ENCODE data around the gene FOXO6. TPM values are rescaled to one million over a fixed set of nuclear protein-coding genes. Genes with fewer than 3 reads are reported as not detected.

FOXO6 gene
- total RNA-seq (1 to 10 TPM in 8 of 10 donors, under 1 TPM in 2; 0.30 to 2.6 (median 1.4) TPM), polyA plus RNA-seq (under 1 TPM; 0.77 to 0.95 TPM)
- long read RNA-seq, donor 1, result 0 reads
- long read RNA-seq, donor 2, partial matches to known transcripts, result 0 of 3 reads
- long read RNA-seq, donor 2, other reads (novel, unspliced or antisense), result 3 of 3 reads
- long read RNA-seq, donor 3, result 0 reads

GRCh38 chr1:41360786-41361494, at the start of gene FOXO6:
Gene FOXO6 (plus strand): TSS chr1:41361434.
- intact Hi-C loops (cut with DNase I), result loop anchor here in 5 of 10 donors (5.0 to 10.0 kb wide), 3 partner anchors 54 to 71 kb away; no protein-coding TSS in a partner anchor
- Histone ChIP-seq H3K9me3 (no peaks in the 10 kb centered on the region), H3K36me3 (no peaks in the 10 kb centered on the region), H3K27me3 (peaks cover 0 to 55% (median 18%) of the 10 kb centered on the region in 7 donors), H3K4me1 (peaks cover 19 to 72% (median 41%) of the 10 kb centered on the region in 9 donors), H3K4me3 (peak within 1 kb of the TSS; percentile 52 to 82 (median 64)), H3K27ac (peak within 1 kb of the TSS in 6 of 10 donors; percentile 40 to 69 (median 57))
- DNase-seq (peak; percentile 98), ATAC-seq (peak; percentile 90 to 98 (median 95))
- WGBS, 2 donors, result 3% methylated on average over 60 of the region's 63 CpGs
- TF ChIP-seq CTCF (IDR thresholded peaks at IDR 0.05), result peak; percentile 12 to 77 (median 60)

- WGBS, 2 donors, result 79 to 84% methylated on average over 4 of the region's 4 CpGs
Measured at GRCh38 chr1:41312991-41313645, 48.1 kb upstream of the FOXO6 start.

GRCh38 chr1:41313661-41314131, 47.5 kb upstream of the FOXO6 start:
- peaks cover 0 to 6% (median 0%) of the 10 kb centered on the region in 9 donors for H3K4me1 ChIP-seq
- H3K9me3 ChIP-seq, result peaks cover 0 to 2% (median 0%) of the 10 kb centered on the region in 11 donors
- 64 to 65% methylated on average over 7 of the region's 7 CpGs for WGBS, 2 donors
- DNase-seq (no peak), ATAC-seq (peak in 5 of 8 donors; percentile 14 to 42 (median 25))
- no peaks in the 10 kb centered on the region for H3K36me3 ChIP-seq
- TF ChIP-seq CTCF (IDR thresholded peaks at IDR 0.05), result peak in 8 of 9 donors; percentile 20 to 60 (median 51)
- H3K27ac ChIP-seq, result peak overlapping the region in 3 of 10 donors; percentile 2 to 31 (median 3)
- no peak overlapping the region for H3K4me3 ChIP-seq
- intact Hi-C loops (cut with DNase I), result no loop called here
- no peaks in the 10 kb centered on the region for H3K27me3 ChIP-seq

More at GRCh38 chr1:41312991-41313645, 48.1 kb upstream of the FOXO6 start:
- intact Hi-C loops (cut with DNase I), result no loop called here
- H3K27me3 ChIP-seq, result no peaks in the 10 kb centered on the region
- no peak overlapping the region for H3K4me3 ChIP-seq
- H3K9me3 ChIP-seq, result peaks cover 0 to 6% (median 0%) of the 10 kb centered on the region in 11 donors
- peak in 7 of 8 donors; percentile 43 to 77 (median 64) for ATAC-seq
- H3K27ac ChIP-seq, result peak overlapping the region in 3 of 10 donors; percentile 2 to 31 (median 3)
- H3K4me1 ChIP-seq, result peaks cover 0 to 6% (median 0%) of the 10 kb centered on the region in 9 donors
- no peak for TF ChIP-seq CTCF (IDR thresholded peaks at IDR 0.05)
- H3K36me3 ChIP-seq, result no peaks in the 10 kb centered on the region
- no peak for DNase-seq
